ENCODE results near the gene SYMPK. TPM values are rescaled to one million over a fixed set of nuclear protein-coding genes. Genes with fewer than 3 reads are reported as not detected.

Gene SYMPK
- total RNA-seq, 4 donors from 2014 or later = 44.0 to 158 (median 90.3) TPM

DNA sequence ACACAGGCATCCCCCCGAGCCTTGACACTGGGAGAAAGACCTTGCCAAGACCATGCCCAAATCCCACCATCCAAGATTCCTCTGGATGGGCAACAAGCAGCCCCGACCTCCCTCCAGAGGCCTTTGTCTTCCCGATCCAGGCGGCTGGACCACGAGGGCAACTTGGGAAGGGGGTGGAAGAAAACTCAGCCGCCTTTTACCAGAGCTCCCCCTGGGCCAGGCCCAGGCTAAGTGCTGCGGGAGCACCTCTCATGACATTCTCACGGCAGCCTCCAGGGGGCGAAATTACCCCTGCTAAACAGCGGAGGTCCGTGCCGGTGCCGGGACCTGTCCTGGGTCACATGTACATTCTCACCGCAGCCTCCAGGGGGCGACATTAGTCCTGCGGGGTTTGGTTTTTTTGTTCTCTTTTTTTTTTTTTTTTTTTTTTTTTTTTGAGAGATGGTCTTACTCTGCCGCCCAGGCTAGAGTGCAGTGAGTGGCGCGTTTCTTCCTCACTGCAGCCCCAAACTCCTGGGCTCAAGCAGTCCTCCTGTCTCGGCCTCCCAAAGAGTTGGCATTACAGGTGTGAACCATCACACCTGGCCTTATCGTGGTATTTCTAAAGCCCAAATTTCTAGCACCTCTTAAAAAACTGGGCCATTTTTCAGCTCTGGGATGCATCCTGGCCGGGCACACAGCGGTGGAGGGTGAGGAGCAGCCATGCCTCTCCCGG is 45.8 kb downstream of the SYMPK start:
- no peak for TF ChIP-seq POLR2A (IDR thresholded peaks at IDR 0.05)
- TF ChIP-seq, protein P1, sequence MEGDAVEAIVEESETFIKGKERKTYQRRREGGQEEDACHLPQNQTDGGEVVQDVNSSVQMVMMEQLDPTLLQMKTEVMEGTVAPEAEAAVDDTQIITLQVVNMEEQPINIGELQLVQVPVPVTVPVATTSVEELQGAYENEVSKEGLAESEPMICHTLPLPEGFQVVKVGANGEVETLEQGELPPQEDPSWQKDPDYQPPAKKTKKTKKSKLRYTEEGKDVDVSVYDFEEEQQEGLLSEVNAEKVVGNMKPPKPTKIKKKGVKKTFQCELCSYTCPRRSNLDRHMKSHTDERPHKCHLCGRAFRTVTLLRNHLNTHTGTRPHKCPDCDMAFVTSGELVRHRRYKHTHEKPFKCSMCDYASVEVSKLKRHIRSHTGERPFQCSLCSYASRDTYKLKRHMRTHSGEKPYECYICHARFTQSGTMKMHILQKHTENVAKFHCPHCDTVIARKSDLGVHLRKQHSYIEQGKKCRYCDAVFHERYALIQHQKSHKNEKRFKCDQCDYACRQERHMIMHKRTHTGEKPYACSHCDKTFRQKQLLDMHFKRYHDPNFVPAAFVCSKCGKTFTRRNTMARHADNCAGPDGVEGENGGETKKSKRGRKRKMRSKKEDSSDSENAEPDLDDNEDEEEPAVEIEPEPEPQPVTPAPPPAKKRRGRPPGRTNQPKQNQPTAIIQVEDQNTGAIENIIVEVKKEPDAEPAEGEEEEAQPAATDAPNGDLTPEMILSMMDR (IDR thresholded peaks at IDR 0.05) = peak; percentile 94 to 99 (median 98)
- no peak overlapping the region for H3K4me3 ChIP-seq

DNA sequence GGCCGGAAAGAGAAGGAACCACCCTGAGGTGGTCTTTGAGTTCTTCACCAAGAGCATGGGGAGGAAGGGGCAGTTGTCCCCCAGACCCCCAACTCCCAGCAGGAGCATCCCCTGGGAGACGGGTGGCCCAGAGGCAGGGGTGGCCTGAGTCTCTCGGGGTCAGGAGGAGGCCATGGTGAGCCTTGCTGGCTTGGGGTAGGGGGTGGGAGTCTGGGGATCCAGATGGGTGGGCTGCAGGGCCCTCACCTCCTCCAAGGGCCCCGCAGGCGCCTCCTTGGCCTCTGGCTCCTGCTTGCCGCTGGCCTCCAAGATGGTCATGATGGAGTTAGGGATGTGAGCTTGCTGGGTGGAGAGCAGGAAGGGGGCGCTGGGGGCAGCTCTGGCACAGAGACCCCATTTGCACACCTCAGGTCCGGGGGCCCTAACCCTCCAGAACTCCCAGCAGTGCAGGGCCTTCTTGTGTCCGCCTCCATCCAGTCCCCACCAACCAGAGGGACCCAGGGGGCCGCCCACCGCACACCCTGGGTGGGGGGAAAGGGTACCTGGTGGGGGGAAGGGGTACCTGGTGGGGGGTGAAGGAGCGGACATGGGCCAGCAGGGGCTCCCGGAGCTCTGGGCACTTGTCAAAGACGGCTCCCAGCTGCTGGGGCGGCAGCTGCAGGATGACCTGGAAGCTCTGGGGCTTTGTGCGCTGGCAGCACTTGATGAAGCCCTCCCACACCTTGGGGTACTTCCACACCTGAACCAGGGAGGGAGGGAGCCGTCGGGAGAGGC is 46.5 kb downstream of the SYMPK start:
- TF ChIP-seq POLR2A (IDR thresholded peaks at IDR 0.05) = no peak
- TF ChIP-seq, protein P1 (IDR thresholded peaks at IDR 0.05) = no peak
- no peak overlapping the region for H3K4me3 ChIP-seq
- H3K4me1 ChIP-seq = peaks cover 0 to 17% (median 0%) of the 10 kb centered on the region in 4 donors
- H3K9me3 ChIP-seq = no peaks in the 10 kb centered on the region
- DNase-seq = no peak
- peaks cover 0 to 24% (median 0%) of the 10 kb centered on the region in 3 donors for H3K36me3 ChIP-seq
- no peak overlapping the region for H3K27ac ChIP-seq
- H3K27me3 ChIP-seq = no peaks in the 10 kb centered on the region

More for the DNA sequence above, 45.8 kb downstream of the SYMPK start:
- H3K9me3 ChIP-seq = no peaks in the 10 kb centered on the region
- peaks cover 0 to 28% (median 0%) of the 10 kb centered on the region in 3 donors for H3K36me3 ChIP-seq
- H3K27me3 ChIP-seq = no peaks in the 10 kb centered on the region
- H3K4me1 ChIP-seq = peaks cover 0 to 17% (median 0%) of the 10 kb centered on the region in 4 donors
- H3K27ac ChIP-seq = no peak overlapping the region
- peak; percentile 93 to 97 (median 96) for DNase-seq

DNA sequence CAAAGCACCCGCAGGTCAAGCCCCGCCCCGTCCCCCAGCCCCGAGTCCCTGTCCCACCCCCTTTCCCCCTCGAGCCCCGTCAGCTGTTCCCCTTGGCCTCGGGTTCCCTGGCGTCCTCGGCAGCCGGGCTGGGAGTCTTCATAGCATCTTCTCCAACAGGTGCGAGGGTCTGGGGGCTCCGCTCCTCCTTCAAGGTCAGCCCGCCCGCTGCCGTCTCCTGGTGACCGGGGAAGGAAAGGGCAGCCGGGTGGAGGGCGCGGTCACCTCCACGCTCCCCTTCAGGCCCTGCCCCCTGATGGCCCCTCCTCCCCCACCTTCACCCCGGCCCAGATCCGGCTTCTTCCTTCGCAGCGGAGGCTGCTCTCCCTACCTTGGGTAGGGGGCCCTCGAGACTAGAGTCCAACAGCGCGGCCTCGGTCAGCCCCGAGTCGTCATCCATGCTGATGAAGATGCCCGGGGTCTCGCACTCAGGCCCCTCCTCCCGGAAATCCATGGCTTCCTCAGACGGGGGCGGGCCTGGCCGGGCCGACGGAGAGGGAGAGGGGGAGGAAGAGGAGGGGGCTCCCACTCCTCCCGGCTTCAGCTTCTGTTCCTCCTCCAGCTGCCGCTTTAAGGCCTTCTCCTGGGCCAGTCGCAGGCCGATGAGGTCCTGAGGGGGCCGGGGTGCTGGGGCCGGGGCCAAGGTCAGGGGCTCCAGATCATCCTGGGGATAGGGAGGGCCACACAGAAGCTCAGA is 47.3 kb downstream of the SYMPK start:
- no peaks in the 10 kb centered on the region for H3K27me3 ChIP-seq
- H3K9me3 ChIP-seq = no peaks in the 10 kb centered on the region
- H3K27ac ChIP-seq = no peak overlapping the region
- H3K4me1 ChIP-seq = peaks cover 0 to 17% (median 0%) of the 10 kb centered on the region in 4 donors
- peak overlapping the region in 3 of 4 donors; percentile 23 to 40 (median 38) for H3K4me3 ChIP-seq
- no peak for DNase-seq
- H3K36me3 ChIP-seq = peaks cover 0 to 17% (median 0%) of the 10 kb centered on the region in 3 donors
- no peak for TF ChIP-seq POLR2A (IDR thresholded peaks at IDR 0.05)
- TF ChIP-seq, protein P1 (IDR thresholded peaks at IDR 0.05) = no peak

DNA sequence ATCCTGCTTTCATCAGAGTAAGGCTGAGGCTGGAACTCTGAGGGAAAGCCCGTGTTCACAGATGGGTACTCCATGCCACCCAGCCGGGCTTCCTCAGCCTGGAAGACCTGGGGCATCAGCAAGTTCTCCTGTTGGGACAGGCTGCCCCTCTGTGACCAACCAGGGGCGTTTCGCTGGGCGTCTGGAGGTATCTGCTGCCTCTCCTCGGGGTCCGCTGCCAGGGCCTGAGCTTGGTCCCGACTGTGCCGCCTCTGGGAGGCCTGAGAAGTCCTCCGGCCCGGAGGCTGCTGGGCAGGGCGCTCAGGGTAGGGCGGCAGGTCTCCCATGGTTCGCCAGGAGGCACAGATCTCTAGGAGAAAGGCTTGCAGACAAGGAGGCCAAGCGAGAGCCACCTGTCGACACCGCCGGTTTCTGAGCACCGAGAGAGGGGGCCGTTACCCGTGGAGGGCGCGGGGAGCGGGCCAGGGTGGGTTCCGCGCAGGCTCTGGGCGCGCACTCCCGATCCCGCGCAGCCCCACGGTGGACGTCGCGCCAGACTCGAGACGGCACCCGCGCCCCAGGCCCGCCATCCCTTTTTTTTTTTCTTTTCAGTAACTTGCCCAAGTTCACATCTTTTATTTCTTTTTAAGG is 48.0 kb downstream of the SYMPK start, which contains the start of gene RSPH6A:
Gene RSPH6A (minus strand): TSS at position 458 of the 630 bp plus-strand sequence. CDS start 132 bp downstream, at position 326.
- Histone ChIP-seq H3K4me1 (peaks cover 0 to 17% (median 0%) of the 10 kb centered on the region in 4 donors), H3K27ac (no peak within 1 kb of the TSS), H3K27me3 (no peaks in the 10 kb centered on the region), H3K36me3 (peaks cover 0 to 10% (median 0%) of the 10 kb centered on the region in 3 donors), H3K9me3 (no peaks in the 10 kb centered on the region), H3K4me3 (peak within 1 kb of the TSS in 3 of 4 donors; percentile 23 to 40 (median 38))
- TF ChIP-seq, protein P1 (IDR thresholded peaks at IDR 0.05) = no peak
- TF ChIP-seq POLR2A (IDR thresholded peaks at IDR 0.05) = no peak
- DNase-seq = no peak

Measured in Peyer's patch (tissue), 4 donors.